HEK293T (cell line): ENCODE data around the gene NOXA1.

Experiments used
- CTCF ChIA-PET: fragments of 350-600 bp; formaldehyde crosslinking; extraction: SDS; loops from one replicate; lab custom pipeline; 2021; ENCODE audit warnings: antibody characterized with exemption, inconsistent platforms; lab: Yijun Ruan, JAX
- POLR2A ChIA-PET: fragments of 350-600 bp; formaldehyde crosslinking; extraction: SDS; loops from one replicate; lab custom pipeline; 2020; ENCODE audit warnings: antibody characterized with exemption, inconsistent platforms; lab: Yijun Ruan, JAX
- DNase-seq: peaks from one replicate; pipeline ENCODE4 v3.0.0; 2012; ENCODE audit warnings: mixed read lengths; ENCODE audit errors: extremely low spot score
- ARNT ChIP-seq: fragments of 450-650 bp; IDR thresholded peaks from 2 replicates; pipeline ENCODE4 v1.6.1; 2017; ENCODE audit warnings: mild to moderate bottlenecking
- BHLHE40 ChIP-seq: fragments of 450-650 bp; IDR thresholded peaks from 2 replicates; pipeline ENCODE4 v1.6.1; 2016; ENCODE audit warnings: mild to moderate bottlenecking, moderate library complexity, borderline replicate concordance
- CTBP1 ChIP-seq: fragments of 450-650 bp; IDR thresholded peaks from 2 replicates; pipeline ENCODE4 v1.6.1; 2016; ENCODE audit warnings: borderline replicate concordance
- ELF4 ChIP-seq: fragments of 450-650 bp; IDR thresholded peaks from 2 replicates; pipeline ENCODE4 v1.6.1; 2017; ENCODE audit warnings: antibody characterized with exemption
- FOXA1 ChIP-seq: fragments of 450-650 bp; IDR thresholded peaks from 2 replicates; pipeline ENCODE4 v1.6.1; 2016; ENCODE audit warnings: mild to moderate bottlenecking
- FOXK2 ChIP-seq: fragments of 450-650 bp; IDR thresholded peaks from 2 replicates; pipeline ENCODE4 v1.6.1; 2016; ENCODE audit warnings: mild to moderate bottlenecking
- FOXM1 ChIP-seq: fragments of 450-650 bp; IDR thresholded peaks from 2 replicates; pipeline ENCODE4 v1.6.1; 2017; ENCODE audit warnings: mild to moderate bottlenecking, borderline replicate concordance
- HDGF ChIP-seq: fragments of 450-650 bp; IDR thresholded peaks from 2 replicates; pipeline ENCODE4 v1.6.1; 2017; ENCODE audit warnings: antibody characterized with exemption, borderline replicate concordance
- L3MBTL2 ChIP-seq: fragments of 450-650 bp; conservative IDR thresholded peaks from 2 replicates; pipeline ENCODE4 v1.6.1; 2016; ENCODE audit warnings: mild to moderate bottlenecking
- LEF1 ChIP-seq: fragments of 450-650 bp; IDR thresholded peaks from 2 replicates; pipeline ENCODE4 v1.6.1; 2017; ENCODE audit warnings: mild to moderate bottlenecking, borderline replicate concordance
- NFRKB ChIP-seq: fragments of 450-650 bp; IDR thresholded peaks from 2 replicates; pipeline ENCODE4 v1.6.1; 2016; ENCODE audit warnings: mild to moderate bottlenecking, moderate library complexity
- SP1 ChIP-seq: fragments of 450-650 bp; IDR thresholded peaks from 2 replicates; pipeline ENCODE4 v1.6.1; 2017
- SUZ12 ChIP-seq: fragments of 450-650 bp; IDR thresholded peaks from 2 replicates; pipeline ENCODE4 v1.6.1; 2016; ENCODE audit warnings: mild to moderate bottlenecking
- TARDBP ChIP-seq: fragments of 450-650 bp; IDR thresholded peaks from 2 replicates; pipeline ENCODE4 v1.6.1; 2016
- ZNF384 ChIP-seq: fragments of 450-650 bp; IDR thresholded peaks from 2 replicates; pipeline ENCODE4 v1.6.1; 2016
- TF ChIP-seq, protein P1 (sequence below): fragments of 450-650 bp; IDR thresholded peaks from 2 replicates; pipeline ENCODE4 v1.6.1; 2016

The NOXA1 gene

GRCh38 chr9:137461316-137461662 lies 38.1 kb downstream of the NOXA1 start:
- POLR2A ChIA-PET = no interaction called here
- TF ChIP-seq SUZ12 (no peak), TARDBP (no peak), LEF1 (no peak), BHLHE40 (no peak), HDGF (no peak), ELF4 (no peak), FOXK2 (no peak)
- CTCF ChIA-PET = no interaction called here
- DNase-seq = no peak

DNA sequence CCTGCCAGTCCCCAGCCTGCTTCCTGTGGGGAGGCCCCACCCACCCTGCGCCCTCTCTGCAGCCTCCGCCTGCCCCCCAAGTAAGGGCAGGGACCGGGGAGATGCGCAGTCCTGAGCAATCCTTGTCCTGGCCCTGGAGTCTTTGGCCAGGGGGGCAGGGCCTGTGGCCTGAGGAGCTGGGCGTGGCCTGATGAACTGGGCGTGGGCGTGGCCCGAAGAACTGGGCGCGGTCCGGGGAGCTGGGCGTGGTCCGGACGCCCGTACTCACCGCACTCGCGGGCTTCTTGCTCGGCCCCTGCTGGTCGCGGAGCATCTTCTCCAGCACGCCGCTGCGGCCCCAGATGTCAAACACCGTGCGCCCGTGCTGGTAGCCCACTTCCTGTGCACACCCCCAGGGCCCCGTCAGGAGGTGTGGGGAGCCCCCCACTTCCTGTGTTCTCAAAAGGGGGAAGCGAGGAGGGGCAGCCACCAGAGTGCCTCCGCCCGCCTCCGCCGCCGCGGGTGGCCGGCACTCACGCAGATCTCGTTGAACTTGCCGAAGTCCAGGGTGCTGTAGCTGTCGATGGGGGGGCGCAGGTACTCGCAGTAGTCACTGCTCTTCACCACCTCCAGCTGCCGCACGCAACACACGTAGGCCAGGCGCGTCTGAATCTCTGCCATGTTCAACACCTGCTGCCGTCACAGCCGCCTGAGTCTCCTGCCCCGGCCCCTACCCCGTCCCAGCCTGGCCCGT lies 38.6 kb downstream of the NOXA1 start:
- ChIA-PET POLR2A (no interaction called here), CTCF (no interaction called here)
- DNase-seq = no peak
- TF ChIP-seq NFRKB (no peak), HDGF (no peak), SP1 (no peak), CTBP1 (no peak), BHLHE40 (no peak), FOXK2 (no peak), ARNT (no peak), ELF4 (no peak), FOXA1 (no peak), FOXM1 (no peak)

DNA sequence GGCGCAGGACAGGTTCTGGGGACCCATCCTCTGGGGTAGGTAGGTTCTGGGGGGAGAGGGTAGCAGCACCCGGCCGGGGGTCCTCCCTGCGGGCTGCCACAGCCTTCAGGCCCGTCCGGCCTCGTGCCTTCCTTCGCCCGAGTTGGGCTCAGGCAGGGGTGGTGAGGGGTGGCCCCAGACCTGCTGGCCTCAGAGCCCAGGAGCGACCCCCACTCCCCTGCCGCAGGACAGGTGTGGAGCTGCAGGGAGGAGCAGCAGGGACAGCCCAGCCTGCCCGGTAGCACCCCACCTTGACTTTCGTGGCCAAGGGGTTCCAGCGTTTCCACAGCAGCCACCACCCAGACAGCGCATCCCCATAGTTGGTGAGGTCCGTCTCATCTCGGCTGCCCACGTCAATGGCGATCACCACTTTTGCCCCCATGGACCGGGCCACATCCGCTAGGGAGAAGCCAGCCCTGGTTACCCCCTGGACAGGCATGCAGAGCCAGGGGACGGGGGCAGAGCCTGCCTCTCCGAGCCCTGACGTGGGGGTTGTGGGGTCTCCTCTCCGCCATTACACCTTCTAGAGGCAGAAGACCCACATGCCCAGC lies 39.3 kb downstream of the NOXA1 start:
- no peak for DNase-seq
- POLR2A ChIA-PET = no interaction called here
- no peak for TF ChIP-seq SP1
- TF ChIP-seq TARDBP = no peak
- no peak for TF ChIP-seq BHLHE40
- TF ChIP-seq NFRKB = no peak
- no peak for TF ChIP-seq SUZ12
- TF ChIP-seq, protein P1, sequence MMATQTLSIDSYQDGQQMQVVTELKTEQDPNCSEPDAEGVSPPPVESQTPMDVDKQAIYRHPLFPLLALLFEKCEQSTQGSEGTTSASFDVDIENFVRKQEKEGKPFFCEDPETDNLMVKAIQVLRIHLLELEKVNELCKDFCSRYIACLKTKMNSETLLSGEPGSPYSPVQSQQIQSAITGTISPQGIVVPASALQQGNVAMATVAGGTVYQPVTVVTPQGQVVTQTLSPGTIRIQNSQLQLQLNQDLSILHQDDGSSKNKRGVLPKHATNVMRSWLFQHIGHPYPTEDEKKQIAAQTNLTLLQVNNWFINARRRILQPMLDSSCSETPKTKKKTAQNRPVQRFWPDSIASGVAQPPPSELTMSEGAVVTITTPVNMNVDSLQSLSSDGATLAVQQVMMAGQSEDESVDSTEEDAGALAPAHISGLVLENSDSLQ = no peak
- TF ChIP-seq ARNT = no peak
- no peak for TF ChIP-seq FOXM1
- TF ChIP-seq ZNF384 = no peak
- TF ChIP-seq L3MBTL2 = no peak
- TF ChIP-seq ELF4 = no peak
- TF ChIP-seq LEF1 = no peak
- CTCF ChIA-PET = no interaction called here

DNA sequence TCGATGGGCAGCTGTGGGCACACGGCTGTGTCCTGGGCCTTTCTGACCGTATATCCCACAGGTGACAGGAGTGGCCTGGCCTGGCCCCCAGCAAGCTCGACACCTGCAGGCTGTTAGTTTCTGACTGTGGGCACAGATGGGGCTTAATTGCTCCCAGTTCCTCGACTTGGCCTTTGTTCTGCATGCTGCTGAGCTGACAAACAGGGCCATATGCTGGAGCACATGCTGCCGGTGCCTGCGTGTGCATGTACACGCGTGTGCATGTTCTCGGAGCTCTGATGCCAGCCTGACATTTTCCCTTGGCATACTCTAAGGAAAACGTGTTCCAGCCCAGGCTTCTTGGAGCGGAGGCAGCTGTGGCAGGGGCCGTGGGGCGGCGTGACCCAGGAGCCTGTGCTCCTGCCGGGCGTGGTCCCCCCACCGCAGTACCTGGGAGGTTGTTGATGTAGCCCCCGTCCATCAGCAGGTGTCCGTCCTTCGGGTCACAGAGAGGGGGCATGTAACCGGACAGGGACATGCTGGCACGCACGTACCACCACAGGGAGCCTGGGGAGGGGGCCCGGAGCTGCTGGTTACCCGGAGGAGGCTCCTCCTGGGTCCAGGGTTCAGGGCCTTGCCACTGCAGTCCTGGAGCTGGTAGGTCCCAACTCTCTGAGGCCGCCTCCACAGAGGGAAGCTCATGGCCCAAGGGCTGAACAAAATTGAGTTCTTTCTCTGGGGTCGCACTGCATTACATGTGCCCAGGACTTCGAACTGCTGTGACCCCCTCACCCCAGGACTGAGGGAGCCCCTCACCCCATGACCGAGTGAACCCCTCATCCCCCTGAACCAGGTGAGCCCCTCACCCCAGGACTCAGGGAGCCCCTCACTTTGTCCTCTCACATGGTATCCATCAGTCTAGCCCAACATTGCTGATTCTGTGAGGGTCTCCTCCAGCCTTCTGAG lies 40.1 kb downstream of the NOXA1 start:
- DNase-seq = no peak
- ChIA-PET POLR2A (no interaction called here), CTCF (no interaction called here)
- TF ChIP-seq ARNT (no peak), SUZ12 (no peak), TARDBP (no peak), FOXM1 (no peak), ZNF384 (no peak), ELF4 (no peak), L3MBTL2 (no peak), SP1 (no peak), FOXK2 (no peak), FOXA1 (no peak), HDGF (no peak)

DNA sequence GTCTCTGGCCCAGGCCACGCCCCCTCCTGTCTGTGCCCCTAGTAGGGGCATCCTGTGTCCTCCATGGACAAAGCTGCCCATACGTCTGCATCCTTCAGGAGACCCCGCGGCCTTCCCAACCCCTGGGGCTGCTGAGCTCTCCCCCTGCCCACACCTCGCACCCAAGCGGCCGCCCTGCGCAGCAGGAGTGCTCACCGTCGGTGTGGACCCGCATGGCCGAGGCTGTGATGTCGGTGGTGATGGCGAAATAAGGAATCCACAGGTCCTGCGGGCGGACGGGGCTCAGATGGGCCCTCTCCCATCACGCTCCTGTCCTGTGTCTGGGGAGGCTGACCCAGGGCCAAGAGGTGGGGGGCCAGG lies 40.7 kb downstream of the NOXA1 start:
- ChIA-PET POLR2A (no interaction called here), CTCF (no interaction called here)
- TF ChIP-seq, protein P1 = no peak
- no peak for TF ChIP-seq CTBP1
- TF ChIP-seq L3MBTL2 = no peak
- TF ChIP-seq BHLHE40 = no peak
- TF ChIP-seq SP1 = no peak
- no peak for TF ChIP-seq FOXK2
- no peak for TF ChIP-seq FOXA1
- no peak for TF ChIP-seq ZNF384
- TF ChIP-seq FOXM1 = no peak
- TF ChIP-seq ELF4 = no peak
- no peak for TF ChIP-seq HDGF
- no peak for TF ChIP-seq SUZ12
- no peak for TF ChIP-seq ARNT
- TF ChIP-seq TARDBP = no peak
- no peak for TF ChIP-seq LEF1
- TF ChIP-seq NFRKB = no peak

GRCh38 chr9:137464291-137464999 lies 41.3 kb downstream of the NOXA1 start:
- DNase-seq = no peak
- ChIA-PET CTCF (no interaction called here), POLR2A (no interaction called here)
- TF ChIP-seq FOXK2 (no peak), ARNT (no peak), FOXM1 (no peak), BHLHE40 (no peak), NFRKB (no peak), ELF4 (no peak), ZNF384 (no peak), SUZ12 (no peak), SP1 (no peak), TARDBP (no peak)
- TF ChIP-seq, protein P1 = no peak

More for the DNA sequence above, 40.7 kb downstream of the NOXA1 start:
- no peak for DNase-seq
